ENCODE results near the gene TTLL5.

Gene TTLL5

GRCh38 chr14:75720116-75720515 is 59.1 kb downstream of the TTLL5 start:
- H3K36me3 ChIP-seq (ENCODE audit: control insufficient read depth, low read length) = peaks cover 34% of the 10 kb centered on the region

GRCh38 chr14:75720842-75721498 is 59.9 kb downstream of the TTLL5 start:
- Histone ChIP-seq H3K4me2 (ENCODE audit: low read length) (no peak overlapping the region), H3K27me3 (ENCODE audit: control insufficient read depth, low read length) (no peaks in the 10 kb centered on the region), H3K9me3 (ENCODE audit: control insufficient read depth, insufficient read depth, low read length) (no peaks in the 10 kb centered on the region), H4K20me1 (ENCODE audit: control insufficient read depth, insufficient read depth, low read depth, low read length) (no peaks in the 10 kb centered on the region), H3K36me3 (ENCODE audit: control insufficient read depth, low read length) (peaks cover 34% of the 10 kb centered on the region), H3K79me2 (ENCODE audit: control insufficient read depth, low read length) (no peaks in the 10 kb centered on the region), H3K9me2 (replicated peaks; ENCODE audit: control insufficient read depth, low read length) (no peaks in the 10 kb centered on the region), H3K4me3 (ENCODE audit: low read length) (no peak overlapping the region), H3F3A (ENCODE audit: control insufficient read depth, insufficient read depth) (no peaks in the 10 kb centered on the region), H3K27ac (ENCODE audit: low read depth, low read length) (no peak overlapping the region), H3K4me1 (ENCODE audit: control insufficient read depth, low read length) (no peaks in the 10 kb centered on the region)
- no peak for TF ChIP-seq CTCF (IDR thresholded peaks at IDR 0.05; ENCODE audit: low read depth, low read length, poor library complexity, severe bottlenecking)
- TF ChIP-seq EZH2phosphoT487 (IDR thresholded peaks at IDR 0.05; ENCODE audit: borderline replicate concordance, low read length) = no peak

More at GRCh38 chr14:75720116-75720515, 59.1 kb downstream of the TTLL5 start:
- Histone ChIP-seq H3K9me3 (ENCODE audit: control insufficient read depth, insufficient read depth, low read length) (no peaks in the 10 kb centered on the region), H3K79me2 (ENCODE audit: control insufficient read depth, low read length) (no peaks in the 10 kb centered on the region), H3K9me2 (replicated peaks; ENCODE audit: control insufficient read depth, low read length) (no peaks in the 10 kb centered on the region), H3K4me2 (ENCODE audit: low read length) (no peak overlapping the region), H3K27me3 (ENCODE audit: control insufficient read depth, low read length) (no peaks in the 10 kb centered on the region), H3F3A (ENCODE audit: control insufficient read depth, insufficient read depth) (no peaks in the 10 kb centered on the region), H3K4me1 (ENCODE audit: control insufficient read depth, low read length) (no peaks in the 10 kb centered on the region), H3K4me3 (ENCODE audit: low read length) (no peak overlapping the region), H4K20me1 (ENCODE audit: control insufficient read depth, insufficient read depth, low read depth, low read length) (no peaks in the 10 kb centered on the region), H3K27ac (ENCODE audit: low read depth, low read length) (no peak overlapping the region)
- TF ChIP-seq CTCF (IDR thresholded peaks at IDR 0.05; ENCODE audit: low read depth, low read length, poor library complexity, severe bottlenecking) (no peak), EZH2phosphoT487 (IDR thresholded peaks at IDR 0.05; ENCODE audit: borderline replicate concordance, low read length) (no peak)

- Histone ChIP-seq H3K79me2 (ENCODE audit: control insufficient read depth, low read length) (no peaks in the 10 kb centered on the region), H3K9me2 (replicated peaks; ENCODE audit: control insufficient read depth, low read length) (no peaks in the 10 kb centered on the region), H3K36me3 (ENCODE audit: control insufficient read depth, low read length) (peaks cover 38% of the 10 kb centered on the region), H3K9me3 (ENCODE audit: control insufficient read depth, insufficient read depth, low read length) (no peaks in the 10 kb centered on the region), H3K4me2 (ENCODE audit: low read length) (no peak overlapping the region), H3K27me3 (ENCODE audit: control insufficient read depth, low read length) (no peaks in the 10 kb centered on the region), H3K4me1 (ENCODE audit: control insufficient read depth, low read length) (no peaks in the 10 kb centered on the region), H3K4me3 (ENCODE audit: low read length) (no peak overlapping the region), H3K27ac (ENCODE audit: low read depth, low read length) (no peak overlapping the region), H4K20me1 (ENCODE audit: control insufficient read depth, insufficient read depth, low read depth, low read length) (no peaks in the 10 kb centered on the region), H3F3A (ENCODE audit: control insufficient read depth, insufficient read depth) (no peaks in the 10 kb centered on the region)
- TF ChIP-seq CTCF (IDR thresholded peaks at IDR 0.05; ENCODE audit: low read depth, low read length, poor library complexity, severe bottlenecking) = no peak
- TF ChIP-seq EZH2phosphoT487 (IDR thresholded peaks at IDR 0.05; ENCODE audit: borderline replicate concordance, low read length) = no peak
These were observed 62.7 kb downstream of the TTLL5 start for GRCh38 chr14:75723716-75724115.

All from DOHH2 (cell line).